ENCODE data around the gene FGFR2.

Gene FGFR2

GRCh38 chr10:121497513-121498470, 100.5 kb downstream of the FGFR2 start:
- no peak for DNase-seq (ENCODE audit: low read depth in 1 of 2, low spot score in 1 of 2)

- DNase-seq (ENCODE audit: low read depth in 1 of 2, low spot score in 1 of 2) = no peak
These were observed 102.5 kb downstream of the FGFR2 start for GRCh38 chr10:121495719-121496118.

GRCh38 chr10:121494296-121494695, 103.9 kb downstream of the FGFR2 start:
- no peak for DNase-seq (ENCODE audit: low read depth in 1 of 2, low spot score in 1 of 2)

GRCh38 chr10:121493521-121493920, 104.7 kb downstream of the FGFR2 start:
- DNase-seq (ENCODE audit: low read depth in 1 of 2, low spot score in 1 of 2) = no peak

- no peak for DNase-seq (ENCODE audit: low read depth in 1 of 2, low spot score in 1 of 2)
These were observed 107.2 kb downstream of the FGFR2 start for GRCh38 chr10:121490871-121491519.

- no peak for DNase-seq (ENCODE audit: low read depth in 1 of 2, low spot score in 1 of 2)
These were observed 112.7 kb downstream of the FGFR2 start for GRCh38 chr10:121485436-121486139.

GRCh38 chr10:121484816-121485215, 113.4 kb downstream of the FGFR2 start:
- DNase-seq (ENCODE audit: low read depth in 1 of 2, low spot score in 1 of 2) = no peak

GRCh38 chr10:121484401-121484800, 113.8 kb downstream of the FGFR2 start:
- no peak for DNase-seq (ENCODE audit: low read depth in 1 of 2, low spot score in 1 of 2)

GRCh38 chr10:121481180-121481579, 117.1 kb downstream of the FGFR2 start:
- DNase-seq (ENCODE audit: low read depth in 1 of 2, low spot score in 1 of 2) = no peak

- DNase-seq (ENCODE audit: low read depth in 1 of 2, low spot score in 1 of 2) = no peak
These were observed 119.7 kb downstream of the FGFR2 start for GRCh38 chr10:121478556-121478955.

GRCh38 chr10:121469797-121470606, 128.2 kb downstream of the FGFR2 start:
- DNase-seq (ENCODE audit: low read depth in 1 of 2, low spot score in 1 of 2) = no peak

- DNase-seq (ENCODE audit: low read depth in 1 of 2, low spot score in 1 of 2) = no peak
These were observed 129.5 kb downstream of the FGFR2 start for GRCh38 chr10:121468726-121469125.

GRCh38 chr10:121466424-121466823, 131.8 kb downstream of the FGFR2 start:
- DNase-seq (ENCODE audit: low read depth in 1 of 2, low spot score in 1 of 2) = no peak

GRCh38 chr10:121465215-121465614, 133.0 kb downstream of the FGFR2 start:
- DNase-seq (ENCODE audit: low read depth in 1 of 2, low spot score in 1 of 2) = no peak

GRCh38 chr10:121464517-121464916, 133.7 kb downstream of the FGFR2 start:
- DNase-seq (ENCODE audit: low read depth in 1 of 2, low spot score in 1 of 2) = no peak

- DNase-seq (ENCODE audit: low read depth in 1 of 2, low spot score in 1 of 2) = no peak
These were observed 135.3 kb downstream of the FGFR2 start for GRCh38 chr10:121462955-121463354.

GRCh38 chr10:121462281-121462680, 136.0 kb downstream of the FGFR2 start:
- DNase-seq (ENCODE audit: low read depth in 1 of 2, low spot score in 1 of 2) = no peak

- DNase-seq (ENCODE audit: low read depth in 1 of 2, low spot score in 1 of 2) = no peak
These were observed 136.9 kb downstream of the FGFR2 start for GRCh38 chr10:121461307-121461706.

- DNase-seq (ENCODE audit: low read depth in 1 of 2, low spot score in 1 of 2) = no peak
These were observed 137.5 kb downstream of the FGFR2 start for GRCh38 chr10:121460733-121461132.

GRCh38 chr10:121459622-121460453, 138.4 kb downstream of the FGFR2 start:
- DNase-seq (ENCODE audit: low read depth in 1 of 2, low spot score in 1 of 2) = no peak
